GM18951 (cell line): ENCODE measurements around the gene DCST1.

ENCODE experiments used
- POLR2A ChIP-seq: IDR thresholded peaks from 4 replicates; pipeline ENCODE4 v1.6.1; 2011; ENCODE audit warnings: mild to moderate bottlenecking; ENCODE audit not compliant: insufficient read length, insufficient read depth; ENCODE audit errors: extremely low read depth
- in situ Hi-C: fragments of 300-500 bp; cut with MboI; formaldehyde crosslinking; loops from one replicate; pipeline ENCODE4 v1.12.0; 2022; ENCODE audit warnings: low sequenced_read_pairs, mixed read lengths, inconsistent platforms; ENCODE audit not compliant: unreplicated experiment

Gene DCST1

GRCh38 chr1:155051777-155052398 is 18.3 kb downstream of the DCST1 start:
- in situ Hi-C loops: no loop called here
- no peak for TF ChIP-seq POLR2A

GRCh38 chr1:155052439-155053395 is 19.1 kb downstream of the DCST1 start:
- TF ChIP-seq POLR2A: no peak
- in situ Hi-C loops: no loop called here

DNA sequence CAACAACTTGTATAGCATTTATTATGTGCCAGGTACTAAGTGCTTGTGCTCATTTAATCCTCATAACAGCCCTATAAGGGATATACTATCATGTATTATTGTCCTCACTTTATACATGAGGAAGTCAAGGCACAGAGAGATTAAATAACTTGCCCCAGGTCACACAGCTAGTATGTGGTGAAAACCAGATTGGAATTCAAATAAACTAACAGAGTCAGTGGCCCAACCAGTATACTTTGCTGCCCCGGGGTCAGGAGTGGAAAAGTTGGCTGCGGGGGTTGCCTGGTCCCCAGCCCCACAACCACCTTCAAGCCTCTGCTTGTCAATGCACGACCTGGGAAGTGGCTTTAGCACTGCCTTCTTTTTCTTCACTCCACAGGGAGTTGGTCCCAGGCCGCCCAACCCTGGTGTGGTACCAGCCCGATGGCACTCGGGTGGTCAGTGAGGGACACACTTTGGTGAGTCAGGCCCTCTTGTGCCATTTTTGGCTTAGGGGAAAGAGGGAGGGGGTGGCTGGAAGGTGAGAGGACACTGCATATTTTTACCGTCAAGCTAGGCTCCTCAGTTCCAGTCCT is 20.0 kb downstream of the DCST1 start:
- TF ChIP-seq POLR2A: no peak
- in situ Hi-C loops: no loop called here

DNA sequence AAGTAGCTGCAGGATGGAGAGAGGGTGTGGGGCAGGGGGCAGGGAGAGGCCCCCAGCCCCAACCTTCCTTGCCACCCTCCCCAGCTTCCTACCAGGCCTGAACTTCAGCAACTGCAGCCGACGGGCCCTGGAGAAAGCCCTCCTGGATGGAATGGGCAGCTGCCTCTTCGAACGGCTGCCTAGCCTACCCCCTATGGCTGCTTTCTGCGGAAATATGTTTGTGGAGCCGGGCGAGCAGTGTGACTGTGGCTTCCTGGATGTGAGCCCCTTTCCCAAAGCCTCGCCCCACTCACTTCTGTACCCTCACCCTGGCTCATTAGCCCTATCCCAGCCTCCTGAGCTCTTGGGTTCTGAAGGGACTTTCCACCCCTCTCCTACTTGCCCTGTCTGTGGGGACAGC is 23.5 kb downstream of the DCST1 start:
- in situ Hi-C loops: no loop called here
- no peak for TF ChIP-seq POLR2A

- TF ChIP-seq POLR2A: no peak
- in situ Hi-C loops: no loop called here
Observed at GRCh38 chr1:155057788-155058211, 24.2 kb downstream of the DCST1 start.

- in situ Hi-C loops: no loop called here
- TF ChIP-seq POLR2A: no peak
Observed at GRCh38 chr1:155060736-155061135, 27.1 kb downstream of the DCST1 start.

- in situ Hi-C loops: no loop called here
- no peak for TF ChIP-seq POLR2A
Observed at GRCh38 chr1:155061381-155062150, 27.9 kb downstream of the DCST1 start.

DNA sequence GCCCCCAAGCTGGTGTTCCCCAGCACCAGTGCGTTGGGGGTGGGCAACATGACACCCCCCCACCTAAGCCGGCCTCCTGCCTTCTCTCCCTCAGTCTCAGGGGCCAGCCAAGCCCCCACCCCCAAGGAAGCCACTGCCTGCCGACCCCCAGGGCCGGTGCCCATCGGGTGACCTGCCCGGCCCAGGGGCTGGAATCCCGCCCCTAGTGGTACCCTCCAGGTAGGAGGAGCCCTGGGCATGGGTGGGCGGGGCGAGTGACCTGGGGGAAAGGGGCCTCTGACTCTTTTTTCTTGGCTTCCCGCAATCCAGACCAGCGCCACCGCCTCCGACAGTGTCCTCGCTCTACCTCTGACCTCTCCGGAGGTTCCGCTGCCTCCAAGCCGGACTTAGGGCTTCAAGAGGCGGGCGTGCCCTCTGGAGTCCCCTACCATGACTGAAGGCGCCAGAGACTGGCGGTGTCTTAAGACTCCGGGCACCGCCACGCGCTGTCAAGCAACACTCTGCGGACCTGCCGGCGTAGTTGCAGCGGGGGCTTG is 28.6 kb downstream of the DCST1 start:
- in situ Hi-C loops: no loop called here

DNA sequence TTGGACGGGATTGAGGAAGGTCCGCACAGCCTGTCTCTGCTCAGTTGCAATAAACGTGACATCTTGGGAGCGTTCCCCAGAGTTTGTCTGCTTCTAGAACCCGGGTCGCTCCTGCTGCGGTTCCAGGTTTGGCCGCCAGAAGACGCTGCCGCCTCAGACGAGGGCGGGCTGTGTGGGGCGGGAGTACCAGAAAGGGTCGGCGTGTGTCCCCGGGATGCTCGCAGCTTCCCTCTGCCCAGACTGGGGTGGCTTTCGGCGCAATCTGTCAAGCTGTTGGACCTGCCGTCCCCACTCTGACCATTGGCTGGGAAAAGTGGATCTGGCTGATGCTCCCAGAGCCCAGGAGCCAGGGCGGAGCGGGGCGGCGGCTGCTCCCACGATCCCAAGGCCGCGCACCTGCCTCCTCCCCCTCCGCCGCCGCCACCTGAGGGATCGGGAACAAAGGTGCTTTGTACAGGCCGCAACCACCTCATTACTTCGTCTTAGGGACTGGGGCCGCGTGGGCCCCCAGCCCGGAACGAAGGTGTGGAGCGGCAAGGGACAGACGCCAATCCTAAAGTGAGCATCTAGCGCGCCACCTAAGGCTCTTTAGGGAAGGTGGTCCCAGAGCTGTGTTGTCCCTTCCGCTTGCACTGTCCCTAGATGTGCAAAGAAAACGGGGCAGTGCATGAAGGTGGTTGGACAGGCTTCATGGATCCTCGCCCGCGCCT is 29.2 kb downstream of the DCST1 start:
- TF ChIP-seq POLR2A: no peak
- in situ Hi-C loops: no loop called here

More for the DNA sequence above, 28.6 kb downstream of the DCST1 start:
- no peak for TF ChIP-seq POLR2A

DNA sequence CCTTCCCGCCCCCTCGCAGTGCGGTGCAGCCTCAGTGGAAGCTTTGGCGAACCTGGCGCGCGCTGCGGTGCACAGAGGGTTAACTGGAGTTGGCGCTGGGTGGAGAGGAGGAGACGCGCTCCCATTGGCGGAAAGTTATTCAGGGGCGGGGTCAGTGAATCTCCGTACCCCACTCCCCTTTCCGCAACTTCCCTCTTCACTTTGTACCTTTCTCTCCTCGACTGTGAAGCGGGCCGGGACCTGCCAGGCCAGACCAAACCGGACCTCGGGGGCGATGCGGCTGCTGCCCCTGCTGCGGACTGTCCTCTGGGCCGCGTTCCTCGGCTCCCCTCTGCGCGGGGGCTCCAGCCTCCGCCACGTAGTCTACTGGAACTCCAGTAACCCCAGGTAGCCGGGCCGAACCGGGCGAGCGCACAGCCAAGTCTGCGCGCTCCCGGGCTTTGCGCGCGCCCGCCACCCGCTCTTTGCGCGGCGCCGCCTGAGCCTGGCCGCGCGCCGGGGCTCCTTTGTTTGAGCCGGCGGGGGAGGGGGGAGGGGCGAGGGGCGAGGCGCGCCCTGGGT is 30.0 kb downstream of the DCST1 start, which contains the start of gene EFNA4:
Gene EFNA4, plus strand, starts transcription at position 191 of the 561 bp plus-strand sequence. Its CDS starts 84 bp downstream, at position 275.
- in situ Hi-C loops: no loop called here
- TF ChIP-seq POLR2A: peak; percentile 84

DNA sequence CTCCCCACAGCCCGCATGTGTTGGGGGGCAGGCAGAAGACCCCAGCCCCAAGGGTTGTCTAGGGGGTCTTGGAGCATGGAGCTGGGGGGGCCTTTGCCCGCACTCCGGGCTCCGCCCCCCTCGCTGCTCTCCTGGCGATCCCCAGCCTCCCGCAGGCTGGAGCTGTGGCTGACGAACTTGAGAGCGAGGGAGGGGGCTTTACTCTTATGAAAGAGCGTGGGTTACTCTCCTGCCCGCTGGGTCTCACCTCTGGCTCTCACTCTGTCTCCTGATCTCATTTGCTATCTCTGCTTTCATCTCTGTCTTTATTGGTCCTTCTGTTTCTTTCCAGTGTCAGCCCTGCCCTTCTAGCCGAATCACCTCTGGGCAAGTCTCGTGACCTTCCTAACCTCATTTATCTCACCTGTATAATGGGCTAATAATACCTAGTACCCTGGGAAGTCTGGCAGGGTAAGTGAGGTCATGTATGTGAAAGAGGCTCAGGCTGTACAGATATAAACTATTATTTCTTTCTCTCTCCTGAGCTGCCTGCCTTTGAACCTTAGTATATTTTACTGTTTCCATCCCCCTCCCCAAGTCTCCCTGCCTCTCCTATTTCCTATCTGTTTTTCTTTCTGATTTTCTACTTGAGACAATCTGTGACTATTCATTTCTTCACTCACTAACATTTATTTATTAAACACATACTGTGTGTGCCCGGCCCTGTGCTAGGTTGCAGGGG is 30.6 kb downstream of the DCST1 start:
- in situ Hi-C loops: no loop called here

More for the DNA sequence above, 30.6 kb downstream of the DCST1 start:
- no peak for TF ChIP-seq POLR2A
